Endothelial cell of umbilical vein (primary cell): ENCODE results near the gene H1-8.

ENCODE experiments used
- CTCF ChIP-seq, 2 donors: IDR thresholded peaks; 1 replicate in 1 of 2; 2 replicates in 1 of 2; pipeline ENCODE4 v1.5.1; 2011; ENCODE audit warnings: low read length in 2 of 2, mild to moderate bottlenecking in 2 of 2, moderate library complexity in 2 of 2, control low read depth in 1 of 2, inconsistent platforms in 1 of 2, low read depth in 1 of 2; ENCODE audit not compliant: insufficient read depth in 1 of 2; ENCODE audit errors: extremely low read depth in 1 of 2
- POLR2A ChIP-seq: IDR thresholded peaks from 2 replicates; pipeline ENCODE4 v1.6.1; 2012; ENCODE audit warnings: low read depth, mild to moderate bottlenecking, control low read depth, low read length
- POLR2AphosphoS5 ChIP-seq: IDR thresholded peaks from 2 replicates; pipeline ENCODE4 v1.6.1; 2012; ENCODE audit warnings: low read depth, mild to moderate bottlenecking, control low read depth, low read length, moderate library complexity; ENCODE audit not compliant: insufficient read depth

DNA sequence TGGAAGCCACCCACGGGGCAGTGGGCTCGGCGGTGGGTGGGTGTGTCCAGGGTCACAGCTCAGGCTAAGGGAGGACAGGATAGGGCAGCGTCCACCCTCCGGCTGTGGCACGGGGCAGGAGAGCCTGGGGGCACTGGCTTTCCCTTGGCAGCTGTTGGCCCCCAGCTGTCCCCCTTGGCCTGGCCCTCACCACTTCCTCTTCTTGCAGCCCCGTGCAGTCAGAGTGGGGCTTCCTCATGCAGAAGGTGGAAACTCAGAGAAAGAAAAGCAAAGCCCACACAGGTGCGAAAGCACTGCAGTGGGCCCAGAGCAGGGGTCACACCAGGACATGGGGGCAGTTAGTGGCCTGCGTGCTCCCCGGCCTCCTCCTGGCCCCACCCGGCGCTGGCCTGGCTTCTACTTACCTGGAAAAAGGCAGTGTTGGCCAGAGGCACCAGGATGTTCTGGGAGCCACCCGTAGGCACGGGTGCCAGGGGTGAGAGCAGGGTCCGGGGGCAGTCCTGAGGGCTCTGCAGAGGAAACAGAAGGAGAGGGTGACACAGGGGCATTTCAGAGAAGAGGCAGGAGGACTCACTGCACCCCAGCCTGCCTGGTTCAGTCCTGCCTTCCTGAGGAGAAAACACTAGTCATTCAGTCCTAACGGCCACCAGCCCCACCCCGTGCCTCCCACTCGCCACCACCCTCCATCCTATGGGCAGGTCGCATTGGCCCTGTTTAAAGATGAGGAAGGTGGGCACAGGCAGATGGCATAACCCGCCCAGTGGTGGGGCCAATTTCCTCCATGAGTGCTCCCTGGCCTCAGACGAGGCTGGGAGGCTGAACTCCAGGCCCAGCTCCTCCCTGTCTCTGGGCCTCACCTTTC, 35.2 kb downstream of the H1-8 start:
- TF ChIP-seq CTCF (IDR thresholded peaks at IDR 0.05; ENCODE audit: extremely low read depth in 1 of 2, insufficient read depth in 1 of 2, low read depth in 1 of 2, low read length in 2 of 2) = no peak
- no peak for TF ChIP-seq POLR2A
- TF ChIP-seq POLR2AphosphoS5 = no peak
